SH-SY5Y (cell line): Measurements from ENCODE around the gene SS18.

ENCODE experiments used
- GATA2 ChIP-seq: IDR thresholded peaks from 2 replicates; pipeline ENCODE4 v1.6.1; 2011; ENCODE audit warnings: mild to moderate bottlenecking, low read depth, low read length
- GATA3 ChIP-seq: IDR thresholded peaks from 2 replicates; pipeline ENCODE4 v1.6.1; 2011; ENCODE audit warnings: low read depth, mild to moderate bottlenecking, low read length, moderate library complexity

- TF ChIP-seq GATA2 (no peak), GATA3 (no peak)
These were observed 726 bp upstream of the SS18 start for GRCh38 chr18:26091047-26091630.
